ENCODE measurements around the gene RPS6KA1. TPM values are rescaled to one million over a fixed set of nuclear protein-coding genes. Genes with fewer than 3 reads are reported as not detected.
A peak's percentile ranks its signal among the peaks of the same experiment; 100 is the strongest.

RPS6KA1 gene
- total RNA-seq, 1 experiment from 2014 or later = 65.5 TPM

GRCh38 chr1:26618561-26618960, 89.0 kb downstream of the RPS6KA1 start:
- ATAC-seq (no peak), DNase-seq (ENCODE audit: low spot score) (no peak)
- Mint-ChIP-seq H3K27ac (peak overlapping the region; percentile 74), H3K36me3 (no peaks in the 10 kb centered on the region), H3K4me3 (peak overlapping the region; percentile 90), H3K9me3 (no peaks in the 10 kb centered on the region), H3K27me3 (ENCODE audit: low read depth) (peaks cover 25% of the 10 kb centered on the region), H3K4me1 (peaks cover 40% of the 10 kb centered on the region)
- TF ChIP-seq ZNF232 (CRISPR knock-in tag; IDR thresholded peaks at IDR 0.05) (no peak), ZNF425 (CRISPR knock-in tag; conservative IDR thresholded peaks at IDR 0.05) (no peak), ZNF671 (CRISPR knock-in tag; IDR thresholded peaks at IDR 0.05) (no peak), FOXJ3 (CRISPR knock-in tag; IDR thresholded peaks at IDR 0.05; ENCODE audit: borderline replicate concordance) (no peak), AFF4 (CRISPR knock-in tag; IDR thresholded peaks at IDR 0.05; ENCODE audit: borderline replicate concordance) (no peak), ZBTB43 (CRISPR knock-in tag; IDR thresholded peaks at IDR 0.05) (no peak), SP1 (CRISPR knock-in tag; conservative IDR thresholded peaks at IDR 0.05) (no peak), JUN (CRISPR knock-in tag; IDR thresholded peaks at IDR 0.05) (no peak), MLX (CRISPR knock-in tag; IDR thresholded peaks at IDR 0.05) (no peak), IRF2 (CRISPR knock-in tag; IDR thresholded peaks at IDR 0.05; ENCODE audit: borderline replicate concordance, low read depth) (no peak), ZNF512 (CRISPR knock-in tag; IDR thresholded peaks at IDR 0.05; ENCODE audit: borderline replicate concordance) (no peak), TEAD4 (CRISPR knock-in tag; IDR thresholded peaks at IDR 0.05) (no peak), ATF3 (CRISPR knock-in tag; conservative IDR thresholded peaks at IDR 0.05) (no peak), USF1 (CRISPR knock-in tag; IDR thresholded peaks at IDR 0.05) (no peak), USF2 (CRISPR knock-in tag; IDR thresholded peaks at IDR 0.05) (no peak), MXD4 (CRISPR knock-in tag; IDR thresholded peaks at IDR 0.05; ENCODE audit: borderline replicate concordance) (no peak), SOX15 (CRISPR knock-in tag; IDR thresholded peaks at IDR 0.05) (no peak)
- ChIA-PET CTCF (interaction anchor here (2.2 kb wide), 1 partner anchor 80 kb away, joined by 7 read pairs; no protein-coding TSS in a partner anchor), POLR2A (interaction anchor here (1.0 kb wide), 1 partner anchor 170 kb away, joined by 3 read pairs; the partner anchor contains the start of gene PIGV)

Small RNA genes lying within 50 kb of the gene (microRNA-seq; reads per million reads assigned to microRNA genes)
- 1.7 reads per million for gene MIR1976 (ENCODE audit: borderline number of aligned reads)

Other genes with a start within 250 kb of the RPS6KA1 start
- 70.8 to 92.9 TPM (median 92.3 TPM) in 3 replicates for gene SH3BGRL3, start 249.7 kb upstream of the RPS6KA1 start, total RNA-seq (2021)
- gene UBXN11, start 223.1 kb upstream of the RPS6KA1 start, total RNA-seq (2021) = 12.4 to 14.1 TPM (median 14.1 TPM) in 3 replicates
- gene CD52, start 211.8 kb upstream of the RPS6KA1 start, total RNA-seq (2021) = 2.8 to 3.7 TPM (median 3.4 TPM) in 3 replicates
- gene CRYBG2, start 175.6 kb upstream of the RPS6KA1 start, total RNA-seq (2021) = 14.4 to 21.1 TPM (median 17.8 TPM) in 3 replicates
- gene ZNF683, start 157.0 kb upstream of the RPS6KA1 start, total RNA-seq (2021) = not detected in 3 replicates
- 1,150 to 1,251 TPM (median 1,185 TPM) in 3 replicates for gene LIN28A, start 118.9 kb upstream of the RPS6KA1 start, total RNA-seq (2021)
- gene DHDDS, start 97.4 kb upstream of the RPS6KA1 start, total RNA-seq (2021) = 44.9 to 55.4 TPM (median 47.1 TPM) in 3 replicates
- 374 to 414 TPM (median 379 TPM) in 3 replicates for gene HMGN2, start 57.3 kb upstream of the RPS6KA1 start, total RNA-seq (2021)
- gene ARID1A, start 166.3 kb downstream of the RPS6KA1 start, total RNA-seq (2021) = 98.0 to 105 TPM (median 103 TPM) in 3 replicates

Measured in WTC11 (cell line).